Activated CD4-positive, CD25-positive, alpha-beta regulatory T cell treated with anti-CD3 and anti-CD28 coated beads, Interleukin-2, amount 50 U/mL, for 72 hours (primary cell): ENCODE results near the gene LDLRAP1.
"Not testable (repeated sequence)": the region's sequence is repeated elsewhere in the genome, so short reads cannot be mapped to it uniquely, and the experiment has no call there.

ENCODE experiments used
- DNase-seq: peaks from one replicate; pipeline ENCODE4 v3.0.0; 2021

The LDLRAP1 gene

GRCh38 chr1:25579292-25580252 is 36.2 kb downstream of the LDLRAP1 start:
- no peak for DNase-seq

GRCh38 chr1:25580927-25581326 is 37.5 kb downstream of the LDLRAP1 start:
- no peak for DNase-seq

DNA sequence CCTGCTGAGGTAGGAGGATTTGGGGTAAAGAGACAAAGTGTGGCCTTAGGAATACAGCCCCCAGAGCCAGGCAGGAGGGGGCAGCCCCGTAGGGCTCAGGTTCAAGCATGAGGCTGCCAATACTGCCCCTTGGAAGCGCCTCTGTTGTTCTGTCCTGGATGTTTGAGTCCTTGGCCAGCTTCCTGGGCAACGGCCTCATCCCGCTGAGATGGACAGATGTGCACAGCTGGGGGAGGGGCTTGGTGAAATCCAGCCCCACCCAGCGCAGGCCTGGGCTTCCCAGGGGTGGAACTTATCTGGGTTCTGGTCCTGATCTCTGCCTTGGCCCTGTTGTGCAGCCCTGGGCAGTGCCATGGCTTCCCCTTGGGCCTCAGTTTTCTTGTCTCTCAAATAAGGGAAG is 38.4 kb downstream of the LDLRAP1 start:
- DNase-seq: no peak

DNA sequence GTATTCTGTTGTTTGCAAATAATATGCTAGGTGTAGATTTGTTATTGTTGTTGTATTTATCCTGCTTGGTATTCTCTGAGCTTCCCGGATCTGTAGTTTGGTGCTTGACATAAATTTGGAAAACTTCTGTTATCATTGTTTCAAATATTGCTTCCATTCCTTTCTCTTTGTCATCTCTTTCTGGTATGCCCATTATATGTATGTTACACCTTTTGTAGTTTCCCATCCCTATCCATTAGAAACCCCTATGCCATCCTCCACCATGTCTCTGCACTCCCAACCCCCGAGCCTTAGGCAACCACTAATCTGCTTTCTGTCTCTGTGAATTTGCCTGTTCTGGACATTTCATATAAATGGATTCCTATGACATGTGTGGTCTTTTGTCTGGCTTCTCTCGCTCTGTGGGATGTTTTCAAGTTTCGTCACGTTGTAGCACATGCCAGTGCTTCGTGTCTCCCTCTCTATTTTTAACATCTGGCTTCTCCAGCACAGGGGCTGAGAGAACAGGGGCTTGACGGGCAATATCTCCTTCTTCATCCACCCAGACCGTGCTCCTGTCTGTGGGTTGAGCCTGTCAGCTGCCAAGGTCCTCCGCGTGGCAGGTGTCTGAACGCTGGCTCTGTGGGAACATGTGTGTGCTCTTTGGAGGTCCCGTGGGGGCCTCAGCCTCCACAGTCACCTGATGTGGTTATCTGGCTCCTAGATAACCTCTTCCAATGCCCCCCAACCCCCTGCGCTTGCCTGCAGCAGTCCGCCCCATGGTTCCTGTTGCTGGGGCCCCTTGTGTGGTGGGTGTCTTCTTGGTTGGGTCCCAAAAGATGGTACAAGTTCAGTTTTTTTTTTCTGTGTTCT is 40.3 kb downstream of the LDLRAP1 start:
- no peak for DNase-seq

DNA sequence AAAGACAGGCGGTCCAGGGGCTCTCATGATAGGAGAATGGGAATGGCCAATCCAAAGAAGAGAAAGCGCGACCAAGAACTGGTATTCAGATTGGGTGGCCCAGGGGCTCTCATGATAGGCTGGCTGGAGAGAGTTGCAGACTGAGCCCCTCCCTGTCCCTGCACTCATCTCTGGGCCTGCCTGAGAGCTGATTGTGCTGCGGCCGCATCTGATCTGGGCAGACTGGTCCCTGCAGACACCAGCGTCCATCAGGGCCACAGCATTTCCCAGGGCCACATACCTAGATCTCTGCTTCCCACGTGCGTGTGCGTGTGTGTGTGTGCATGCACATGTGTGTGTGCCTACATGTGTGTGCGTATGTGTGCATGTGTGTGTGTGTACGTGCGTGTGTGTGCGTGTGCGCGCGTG is 42.8 kb downstream of the LDLRAP1 start:
- DNase-seq: no peak

DNA sequence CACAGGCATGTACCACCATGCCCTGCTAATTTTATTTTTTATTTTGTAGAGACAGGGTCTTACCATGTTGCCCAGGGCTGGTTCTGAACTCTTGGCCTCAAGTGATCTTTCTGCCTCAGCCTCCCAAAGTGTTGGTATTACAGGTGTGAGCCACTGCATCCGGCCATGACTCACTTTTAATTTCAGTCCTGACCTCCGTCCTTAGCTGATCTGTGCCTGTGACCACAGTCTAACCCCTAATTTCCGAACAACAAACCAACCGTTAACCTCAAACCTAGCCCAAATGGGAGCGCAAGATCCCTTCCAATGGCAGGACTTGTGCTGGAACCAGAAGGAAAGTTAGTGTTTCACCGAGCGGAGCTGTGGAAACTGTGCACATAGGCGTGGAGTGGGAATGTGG is 43.9 kb downstream of the LDLRAP1 start:
- no peak for DNase-seq

DNA sequence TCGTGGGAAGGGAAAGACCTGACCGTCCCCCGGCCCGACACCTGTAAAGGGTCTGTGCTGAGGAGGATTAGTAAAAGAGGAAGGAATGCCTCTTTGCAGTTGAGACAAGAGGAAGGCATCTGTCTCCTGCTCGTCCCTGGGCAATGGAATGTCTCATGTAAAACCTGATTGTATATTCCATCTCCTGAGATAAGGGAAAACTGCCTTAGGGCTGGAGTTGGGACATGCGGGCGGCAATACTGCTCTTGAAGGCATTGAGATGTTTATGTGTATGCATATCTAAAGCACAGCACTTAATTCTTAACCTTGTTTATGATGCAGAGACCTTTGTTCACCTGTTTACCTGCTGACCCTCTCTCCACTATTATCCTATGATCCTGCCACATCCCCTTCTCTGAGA is 44.8 kb downstream of the LDLRAP1 start:
- DNase-seq: not testable (repeated sequence)

DNA sequence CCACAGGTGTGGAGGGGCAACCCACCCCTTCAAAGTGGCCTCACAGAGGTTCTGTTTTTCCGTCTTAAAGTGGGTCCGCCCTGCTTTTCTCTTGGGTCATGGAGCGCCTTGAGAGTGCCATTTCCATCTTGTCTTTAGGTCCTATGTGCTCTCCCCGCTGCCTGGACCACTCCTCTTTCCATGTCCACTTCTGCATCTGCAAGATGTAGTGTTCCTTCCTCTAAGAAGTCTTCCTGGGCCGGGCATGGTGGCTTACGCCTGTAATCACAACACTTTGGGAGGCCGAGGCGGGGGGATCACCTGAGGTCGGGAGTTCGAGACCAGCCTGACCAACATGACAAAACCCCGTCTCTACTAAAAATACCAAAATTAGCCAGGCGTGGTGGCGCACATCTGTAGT is 45.4 kb downstream of the LDLRAP1 start:
- not testable (repeated sequence) for DNase-seq

GRCh38 chr1:25590096-25590824 is 46.9 kb downstream of the LDLRAP1 start:
- DNase-seq: no peak

DNA sequence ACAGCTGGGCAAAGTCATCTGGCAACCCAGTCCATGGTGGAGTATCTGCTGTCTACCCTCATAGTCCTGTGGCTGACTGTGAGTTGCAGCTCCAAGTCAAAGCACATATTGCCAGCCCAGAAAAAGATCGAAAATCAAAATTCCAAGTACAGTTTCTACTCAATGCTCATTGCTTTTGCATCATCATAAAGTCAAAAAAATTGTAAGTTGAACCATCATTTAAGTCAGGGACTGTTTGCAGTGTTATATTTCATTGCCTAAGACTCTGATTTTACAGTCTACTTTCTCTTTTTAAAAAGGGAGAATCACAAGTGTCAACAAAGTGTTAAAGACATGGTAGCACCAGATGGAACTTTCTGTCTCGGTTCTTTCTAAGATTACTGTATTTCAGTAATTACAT is 50.5 kb downstream of the LDLRAP1 start:
- DNase-seq: no peak

- no peak for DNase-seq
These were observed 51.6 kb downstream of the LDLRAP1 start for GRCh38 chr1:25594971-25595370.

GRCh38 chr1:25596641-25597040 is 53.2 kb downstream of the LDLRAP1 start:
- not testable (repeated sequence) for DNase-seq

GRCh38 chr1:25598879-25599278 is 55.5 kb downstream of the LDLRAP1 start:
- no peak for DNase-seq

DNA sequence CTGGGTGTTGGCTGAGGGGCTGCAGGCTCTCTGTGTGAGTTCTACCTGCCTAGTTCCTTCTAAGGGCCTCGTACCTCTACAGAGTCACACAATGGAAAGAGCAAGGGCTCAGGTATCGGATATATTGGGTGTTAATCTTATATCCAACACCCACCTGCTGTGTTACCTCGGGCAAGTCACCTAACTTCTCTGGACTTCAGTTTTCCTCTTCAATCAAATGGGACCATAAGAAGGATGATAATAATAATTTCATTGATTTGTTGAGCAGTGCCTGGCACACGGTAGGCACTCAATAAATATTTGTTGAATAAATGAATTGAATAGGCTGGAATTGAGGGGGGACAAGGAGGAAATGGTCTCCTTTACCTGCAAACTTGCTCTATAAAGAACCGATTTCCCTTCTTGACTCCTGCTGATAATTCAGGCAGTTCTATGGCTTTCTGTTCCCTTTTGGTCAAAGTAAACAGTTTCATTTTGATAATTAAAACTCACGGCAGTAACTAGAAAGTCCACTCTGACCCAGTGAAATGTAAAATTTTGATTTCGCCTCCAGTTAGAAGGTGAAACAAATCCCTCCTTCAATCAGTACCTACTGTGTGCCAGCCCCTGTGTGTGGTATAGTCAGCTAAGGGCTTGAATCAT is 56.7 kb downstream of the LDLRAP1 start:
- DNase-seq: no peak

DNA sequence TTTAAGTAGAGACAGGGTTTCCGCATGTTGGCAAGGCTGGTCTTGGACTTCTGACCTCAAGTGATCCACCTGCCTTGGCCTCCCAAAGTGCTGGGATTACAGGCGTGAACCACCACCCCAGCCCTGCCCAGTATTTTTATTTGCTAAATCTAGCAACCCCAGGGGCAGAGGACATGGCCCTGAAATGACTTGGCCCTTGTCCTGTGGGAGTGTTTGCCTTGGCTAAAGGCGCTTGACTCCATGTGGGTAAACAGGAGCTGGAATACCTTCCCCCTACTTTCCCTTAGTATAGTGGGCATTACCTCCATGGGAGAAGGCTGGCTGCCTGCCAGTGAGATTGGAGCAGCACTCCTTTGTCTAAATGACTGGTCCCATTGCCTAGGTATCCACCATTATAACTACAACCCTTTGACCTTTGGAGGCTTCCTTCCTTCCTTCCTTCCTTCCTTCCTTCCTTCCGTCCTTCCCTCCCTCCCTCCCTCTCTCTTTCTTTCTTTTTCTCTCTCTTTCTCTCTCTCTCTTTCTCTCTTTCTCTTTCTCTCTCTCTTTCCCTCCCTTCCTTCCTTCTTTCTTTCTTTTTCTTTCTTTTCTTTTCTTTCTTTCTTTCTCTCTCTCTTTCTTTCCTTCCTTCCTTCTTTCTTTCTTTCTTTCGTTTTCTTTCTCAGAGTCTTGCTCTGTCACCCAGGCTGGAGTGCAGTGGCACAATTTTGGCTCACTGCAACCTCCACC is 57.7 kb downstream of the LDLRAP1 start:
- DNase-seq: not testable (repeated sequence)

DNA sequence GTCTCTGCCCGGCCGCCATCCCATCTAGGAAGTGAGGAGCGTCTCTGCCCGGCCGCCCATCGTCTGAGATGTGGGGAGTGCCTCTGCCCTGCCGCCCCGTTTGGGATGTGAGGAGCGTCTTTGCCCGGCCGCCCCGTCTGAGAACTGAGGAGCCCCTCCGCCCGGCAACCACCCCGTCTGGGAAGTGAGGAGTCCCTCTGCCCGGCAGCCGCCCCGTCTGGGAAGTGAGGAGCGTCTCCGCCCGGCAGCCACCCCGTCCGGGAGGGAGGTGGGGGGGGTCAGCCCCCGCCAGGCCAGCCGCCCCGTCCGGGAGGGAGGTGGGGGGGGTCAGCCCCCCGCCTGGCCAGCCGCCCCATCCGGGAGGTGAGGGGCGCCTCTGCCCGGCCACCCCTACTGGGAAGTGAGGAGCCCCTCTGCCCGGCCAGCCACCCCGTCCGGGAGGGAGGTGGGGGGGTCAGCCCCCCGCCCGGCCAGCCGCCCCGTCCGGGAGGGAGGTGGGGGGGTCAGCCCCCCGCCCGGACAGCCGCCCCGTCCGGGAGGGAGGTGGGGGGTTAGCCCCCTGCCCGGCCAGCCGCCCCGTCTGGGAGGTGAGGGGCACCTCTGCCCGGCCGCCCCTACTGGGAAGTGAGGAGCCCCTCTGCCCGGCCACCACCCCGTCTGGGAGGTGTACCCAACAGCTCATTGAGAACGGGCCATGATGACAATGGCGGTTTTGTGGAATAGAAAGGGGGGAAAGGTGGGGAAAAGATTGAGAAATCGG is 60.6 kb downstream of the LDLRAP1 start:
- not testable (repeated sequence) for DNase-seq

- no peak for DNase-seq
These were observed 63.7 kb downstream of the LDLRAP1 start for GRCh38 chr1:25607123-25607522.

- DNase-seq: peak; percentile 80
These were observed 65.2 kb downstream of the LDLRAP1 start for GRCh38 chr1:25608488-25609178.

DNA sequence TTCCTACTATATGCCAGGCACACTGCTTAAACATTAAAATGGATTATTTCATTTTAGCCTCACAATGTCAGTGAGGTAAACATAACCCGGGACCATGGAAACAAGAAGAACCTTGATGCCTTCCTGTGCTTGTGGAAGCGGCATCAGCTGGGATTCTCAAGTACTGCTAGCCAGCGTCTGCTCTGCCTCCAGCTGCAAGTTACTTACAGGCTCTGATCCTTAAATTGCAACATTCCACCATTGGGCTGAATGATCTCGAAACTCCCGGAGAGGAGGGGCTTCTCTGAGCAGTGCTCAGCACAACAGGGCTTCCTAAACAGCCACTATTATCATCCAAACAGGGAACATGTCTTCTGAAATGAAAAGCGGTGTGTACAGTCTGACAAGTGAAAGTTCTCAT is 66.5 kb downstream of the LDLRAP1 start:
- no peak for DNase-seq
